HG03558 (cell line): ENCODE results near the gene ZDHHC14.

ENCODE experiments used
- ATAC-seq: cut with Tn5 transposase; IDR thresholded peaks from one replicate; pipeline ENCODE4 v1.9.1; 2021; ENCODE audit warnings: moderate number of reproducible peaks; ENCODE audit not compliant: unreplicated experiment; ENCODE audit errors: extremely low read depth

The ZDHHC14 gene

GRCh38 chr6:157669323-157669722 is 288.3 kb downstream of the ZDHHC14 start:
- ATAC-seq = no peak

GRCh38 chr6:157669747-157670216 is 288.8 kb downstream of the ZDHHC14 start:
- no peak for ATAC-seq

- no peak for ATAC-seq
These were observed 289.6 kb downstream of the ZDHHC14 start for GRCh38 chr6:157670466-157671186.

GRCh38 chr6:157672726-157673412 is 291.9 kb downstream of the ZDHHC14 start:
- ATAC-seq = no peak

- ATAC-seq = no peak
These were observed 292.6 kb downstream of the ZDHHC14 start for GRCh38 chr6:157673596-157673995.

GRCh38 chr6:157674061-157674460 is 293.1 kb downstream of the ZDHHC14 start:
- ATAC-seq = no peak

GRCh38 chr6:157675831-157676230 is 294.8 kb downstream of the ZDHHC14 start:
- ATAC-seq = no peak

GRCh38 chr6:157676241-157676640 is 295.3 kb downstream of the ZDHHC14 start:
- ATAC-seq = no peak

GRCh38 chr6:157677235-157677634 is 296.2 kb downstream of the ZDHHC14 start:
- no peak for ATAC-seq

GRCh38 chr6:157679605-157680580 is 298.9 kb downstream of the ZDHHC14 start:
- ATAC-seq = no peak

GRCh38 chr6:157681041-157681650 is 300.2 kb downstream of the ZDHHC14 start:
- no peak for ATAC-seq

- ATAC-seq = no peak
These were observed 302.0 kb downstream of the ZDHHC14 start for GRCh38 chr6:157682856-157683481.

- no peak for ATAC-seq
These were observed 302.7 kb downstream of the ZDHHC14 start for GRCh38 chr6:157683707-157684106.

GRCh38 chr6:157684620-157685299 is 303.8 kb downstream of the ZDHHC14 start:
- no peak for ATAC-seq

- ATAC-seq = no peak
These were observed 304.7 kb downstream of the ZDHHC14 start for GRCh38 chr6:157685596-157686280.

GRCh38 chr6:157688275-157688959 is 307.4 kb downstream of the ZDHHC14 start:
- no peak for ATAC-seq

- no peak for ATAC-seq
These were observed 308.1 kb downstream of the ZDHHC14 start for GRCh38 chr6:157688960-157689599.

GRCh38 chr6:157689875-157690274 is 308.9 kb downstream of the ZDHHC14 start:
- no peak for ATAC-seq
